Breast epithelium (tissue), 4 donors: ENCODE data around the gene ZNF708. TPM values are rescaled to one million over a fixed set of nuclear protein-coding genes. Genes with fewer than 3 reads are reported as not detected.

Source experiments
- DNase-seq, 2 donors: peaks; one replicate each; pipeline ENCODE4 v3.0.0-alpha.2; 2019; ENCODE audit warnings: low spot score in 2 of 2
- H3K27ac ChIP-seq, 2 donors: fragments of 200-600 bp; sonication (generic) in 1 of 2; one replicate each; pipeline ENCODE4 v1.5.1; 2016 to 2019; ENCODE audit warnings: mild to moderate bottlenecking in 1 of 2
- H3K27me3 ChIP-seq, 2 donors: fragments of 200-600 bp; sonication (generic) in 1 of 2; one replicate each; pipeline versions ENCODE4 v1.5.1 to v1.6.0; 2017 to 2019; ENCODE audit warnings: control low read depth in 1 of 2, mild to moderate bottlenecking in 1 of 2
- H3K36me3 ChIP-seq: fragments of 200-600 bp; one replicate; pipeline ENCODE4 v1.5.1; 2019
- H3K4me1 ChIP-seq, 2 donors: fragments of 200-600 bp; sonication (generic); one replicate each; pipeline ENCODE4 v1.5.1; 2016 to 2019; ENCODE audit warnings: control low read depth in 1 of 2
- H3K4me3 ChIP-seq, 3 donors: fragments of 200-600 bp; sonication (generic); 1 replicate in 2 of 3; 2 replicates in 1 of 3; pipeline ENCODE4 v1.5.1; 2016 to 2019; ENCODE audit warnings: mild to moderate bottlenecking in 3 of 3, moderate library complexity in 2 of 3
- H3K9me3 ChIP-seq, 2 donors: fragments of 200-600 bp; sonication (generic) in 1 of 2; one replicate each; pipeline ENCODE4 v1.5.1; 2016 to 2019; ENCODE audit warnings: control low read depth in 1 of 2
- CTCF ChIP-seq, 3 donors: fragments of 450-650 bp; IDR thresholded peaks; one replicate each; pipeline ENCODE4 v1.5.1; 2016 to 2017; ENCODE audit warnings: antibody characterized with exemption in 3 of 3, mild to moderate bottlenecking in 3 of 3, moderate library complexity in 3 of 3
- POLR2A ChIP-seq: fragments of 450-650 bp; IDR thresholded peaks from one replicate; pipeline ENCODE4 v1.6.1; 2016; ENCODE audit warnings: antibody characterized with exemption, mild to moderate bottlenecking, moderate library complexity
- POLR2AphosphoS5 ChIP-seq, 3 donors: sonication (generic); formaldehyde crosslinking; IDR thresholded peaks; one replicate each; pipeline ENCODE4 v1.6.1; 2017; ENCODE audit warnings: antibody characterized with exemption in 3 of 3
- intact Hi-C: fragments of 100-400 bp; cut with DNase I; formaldehyde crosslinking; loops from one replicate; pipeline ENCODE4 v1.15.1; 2023; ENCODE audit warnings: low total_unique reads
- total RNA-seq, 3 donors: library from RNA; depleted of rRNA; stranded (reverse); fragments of >200 nt; gene quantifications; one replicate each; pipeline ENCODE4 v1.1.0, GENCODE V29; 2016

The ZNF708 gene
- total RNA-seq, 3 donors from 2014 or later, result 13.1 to 29.6 (median 22.6) TPM

- Histone ChIP-seq H3K27me3 (no peaks in the 10 kb centered on the region), H3K4me3 (peak overlapping the region; percentile 69 to 80 (median 76)), H3K4me1 (peaks cover 0 to 5% of the 10 kb centered on the region in 2 donors), H3K27ac (peak overlapping the region; percentile 94 to 98), H3K9me3 (peaks cover 0 to 9% of the 10 kb centered on the region in 2 donors), H3K36me3 (no peaks in the 10 kb centered on the region)
- intact Hi-C loops, result no loop called here
- TF ChIP-seq POLR2AphosphoS5 (IDR thresholded peaks at IDR 0.05), result no peak
- TF ChIP-seq CTCF (IDR thresholded peaks at IDR 0.05), result no peak
- no peak for TF ChIP-seq POLR2A
- DNase-seq, result no peak
Measured at GRCh38 chr19:21328406-21328805, 804 bp downstream of the ZNF708 start.

DNA sequence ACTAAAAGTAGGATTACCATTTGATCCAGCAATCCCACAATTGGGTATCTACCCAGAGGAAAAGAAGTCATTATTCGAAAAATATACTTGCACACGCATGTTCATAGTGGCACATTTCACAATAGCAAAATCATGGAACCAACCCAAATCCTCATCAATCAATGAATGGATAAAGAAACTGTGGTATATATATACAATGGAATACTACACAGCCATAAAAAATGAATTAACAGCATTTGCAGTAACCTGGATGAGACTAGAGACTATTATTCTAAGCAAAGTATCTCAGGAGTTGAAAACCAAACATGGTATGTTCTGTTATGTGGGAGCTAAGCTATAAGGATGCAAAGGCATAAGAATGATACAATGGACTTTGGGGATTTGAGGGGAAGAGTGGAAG lies 3.0 kb downstream of the ZNF708 start:
- TF ChIP-seq POLR2A, result no peak
- no peak for TF ChIP-seq CTCF (IDR thresholded peaks at IDR 0.05)
- TF ChIP-seq POLR2AphosphoS5 (IDR thresholded peaks at IDR 0.05), result no peak

DNA sequence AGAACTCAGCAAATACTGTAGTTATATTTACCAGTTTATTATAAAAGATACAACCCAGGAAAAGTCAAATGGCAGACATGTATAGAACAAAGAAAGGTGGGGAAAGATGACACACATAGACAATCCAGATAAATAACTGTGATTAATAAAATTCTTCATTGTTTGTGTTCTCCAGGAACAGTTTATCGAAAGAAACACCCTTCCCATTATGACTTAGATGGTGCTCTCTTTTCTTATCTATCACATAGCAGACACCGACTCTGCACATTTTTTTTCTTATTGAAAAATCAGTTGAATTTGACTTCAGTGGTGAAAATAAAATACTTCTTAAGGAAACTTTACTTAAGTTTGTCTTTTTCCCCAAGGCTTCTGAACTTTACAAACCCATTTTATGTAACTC lies 6.2 kb downstream of the ZNF708 start:
- Histone ChIP-seq H3K9me3 (peaks cover 5 to 9% of the 10 kb centered on the region in 2 donors), H3K4me1 (peaks cover 0 to under 1% of the 10 kb centered on the region in 2 donors), H3K4me3 (no peak overlapping the region), H3K27me3 (no peaks in the 10 kb centered on the region), H3K36me3 (no peaks in the 10 kb centered on the region), H3K27ac (peak overlapping the region; percentile 74 to 88)
- no peak for DNase-seq
- TF ChIP-seq CTCF (IDR thresholded peaks at IDR 0.05) (no peak), POLR2AphosphoS5 (IDR thresholded peaks at IDR 0.05) (no peak), POLR2A (no peak)
- intact Hi-C loops, result no loop called here

More for the DNA sequence above, 3.0 kb downstream of the ZNF708 start:
- no peak overlapping the region for H3K27ac ChIP-seq
- no peak overlapping the region for H3K4me3 ChIP-seq
- peaks cover 0 to 9% of the 10 kb centered on the region in 2 donors for H3K9me3 ChIP-seq
- DNase-seq, result no peak
- no peaks in the 10 kb centered on the region for H3K27me3 ChIP-seq
- intact Hi-C loops, result no loop called here
- H3K4me1 ChIP-seq, result peaks cover 0 to 5% of the 10 kb centered on the region in 2 donors
- H3K36me3 ChIP-seq, result no peaks in the 10 kb centered on the region

- DNase-seq, result peak in 1 of 2 donors; percentile 63
- peak overlapping the region; percentile 74 to 88 for H3K27ac ChIP-seq
Measured at GRCh38 chr19:21322528-21322927, 6.7 kb downstream of the ZNF708 start.

GRCh38 chr19:21321996-21322395 lies 7.2 kb downstream of the ZNF708 start:
- H3K4me3 ChIP-seq, result peak overlapping the region in 1 of 3 donors; percentile 23
- H3K27me3 ChIP-seq, result no peaks in the 10 kb centered on the region
- intact Hi-C loops, result no loop called here
- DNase-seq, result no peak
- peak overlapping the region; percentile 74 to 88 for H3K27ac ChIP-seq
- H3K4me1 ChIP-seq, result no peaks in the 10 kb centered on the region
- TF ChIP-seq POLR2A, result no peak
- peaks cover 5 to 9% of the 10 kb centered on the region in 2 donors for H3K9me3 ChIP-seq
- no peaks in the 10 kb centered on the region for H3K36me3 ChIP-seq

More at GRCh38 chr19:21322528-21322927, 6.7 kb downstream of the ZNF708 start:
- Histone ChIP-seq H3K36me3 (no peaks in the 10 kb centered on the region), H3K4me1 (no peaks in the 10 kb centered on the region), H3K27me3 (no peaks in the 10 kb centered on the region), H3K4me3 (peak overlapping the region in 1 of 3 donors; percentile 23), H3K9me3 (peaks cover 5 to 9% of the 10 kb centered on the region in 2 donors)
- intact Hi-C loops, result no loop called here
- TF ChIP-seq CTCF (IDR thresholded peaks at IDR 0.05) (no peak), POLR2AphosphoS5 (IDR thresholded peaks at IDR 0.05) (no peak), POLR2A (no peak)

GRCh38 chr19:21321134-21321533 lies 8.1 kb downstream of the ZNF708 start:
- no peak for TF ChIP-seq POLR2A
- TF ChIP-seq CTCF (IDR thresholded peaks at IDR 0.05), result no peak
- no peak for TF ChIP-seq POLR2AphosphoS5 (IDR thresholded peaks at IDR 0.05)
- no peaks in the 10 kb centered on the region for H3K36me3 ChIP-seq
- peaks cover 5% of the 10 kb centered on the region in 2 donors for H3K9me3 ChIP-seq
- no peaks in the 10 kb centered on the region for H3K4me1 ChIP-seq
- DNase-seq, result no peak
- no peak overlapping the region for H3K4me3 ChIP-seq
- intact Hi-C loops, result no loop called here
- no peaks in the 10 kb centered on the region for H3K27me3 ChIP-seq
- peak overlapping the region; percentile 1 to 74 for H3K27ac ChIP-seq
